Neural progenitor cell (in vitro differentiated cells): ENCODE data around the gene ARL6IP1. TPM values are rescaled to one million over a fixed set of nuclear protein-coding genes. Genes with fewer than 3 reads are reported as not detected.
A peak's percentile ranks its signal among the peaks of the same experiment; 100 is the strongest.

Experiments
- DNase-seq: peaks from one replicate; pipeline ENCODE4 v3.0.0-alpha.2; 2016; ENCODE audit warnings: low spot score
- H2AFZ ChIP-seq: fragments of 200-600 bp; sonication (generic); replicated peaks from 2 replicates; pipeline ENCODE4 v1.6.1; 2016; ENCODE audit warnings: antibody characterized with exemption
- H3F3A ChIP-seq: fragments of 200-600 bp; sonication (generic); 2 replicates; pipeline ENCODE4 v1.6.1; 2016; ENCODE audit warnings: antibody characterized with exemption, low read depth
- H3K27ac ChIP-seq: fragments of 200-600 bp; sonication (generic); 2 replicates; pipeline ENCODE4 v1.5.1; 2016; ENCODE audit warnings: mild to moderate bottlenecking
- H3K27me3 ChIP-seq: fragments of 200-600 bp; sonication (generic); 2 replicates; pipeline ENCODE4 v1.6.1; 2016; ENCODE audit warnings: mild to moderate bottlenecking, moderate library complexity
- H3K36me3 ChIP-seq: fragments of 200-600 bp; sonication (generic); 2 replicates; pipeline ENCODE4 v1.5.1; 2016
- H3K4me1 ChIP-seq: fragments of 200-600 bp; sonication (generic); 2 replicates; pipeline ENCODE4 v1.6.1; 2016; ENCODE audit warnings: mixed run types
- H3K4me2 ChIP-seq: fragments of 200-600 bp; sonication (generic); 2 replicates; pipeline ENCODE4 v1.6.1; 2016
- H3K4me3 ChIP-seq: fragments of 200-600 bp; sonication (generic); 2 replicates; pipeline ENCODE4 v1.5.1; 2016
- H3K79me2 ChIP-seq: fragments of 200-600 bp; sonication (generic); 2 replicates; pipeline ENCODE4 v1.6.1; 2016; ENCODE audit warnings: low read depth
- H3K9ac ChIP-seq: fragments of 200-600 bp; sonication (generic); 2 replicates; pipeline ENCODE4 v1.6.1; 2016
- H3K9me3 ChIP-seq: fragments of 200-600 bp; sonication (generic); 2 replicates; pipeline ENCODE4 v1.5.1; 2016; ENCODE audit warnings: low read depth
- H4K20me1 ChIP-seq: fragments of 200-600 bp; sonication (generic); 2 replicates; pipeline ENCODE4 v1.6.1; 2016; ENCODE audit warnings: low read depth
- H3K27ac Mint-ChIP-seq: 3 replicates; pipeline ENCODE4 v1.8.0; 2021; ENCODE audit warnings: mixed read lengths
- H3K27me3 Mint-ChIP-seq: 2 replicates; pipeline ENCODE4 v1.8.0; 2022; ENCODE audit warnings: low read depth, mild to moderate bottlenecking, inconsistent platforms, moderate library complexity, mixed read lengths; ENCODE audit not compliant: insufficient read depth
- H3K36me3 Mint-ChIP-seq: 3 replicates; pipeline ENCODE4 v1.8.0; 2021; ENCODE audit warnings: mixed read lengths
- H3K4me1 Mint-ChIP-seq: 3 replicates; pipeline ENCODE4 v1.8.0; 2021; ENCODE audit warnings: mixed read lengths
- H3K4me3 Mint-ChIP-seq: 3 replicates; pipeline ENCODE4 v1.8.0; 2021; ENCODE audit warnings: mild to moderate bottlenecking, moderate library complexity, mixed read lengths
- H3K9me3 Mint-ChIP-seq: 3 replicates; pipeline ENCODE4 v1.8.0; 2020; ENCODE audit warnings: mixed read lengths
- EZH2 ChIP-seq: fragments of 200-600 bp; sonication (generic); IDR thresholded peaks from 2 replicates; pipeline ENCODE4 v1.6.1; 2017; ENCODE audit warnings: antibody characterized with exemption, mild to moderate bottlenecking, moderate library complexity
- EZH2phosphoT487 ChIP-seq: fragments of 200-600 bp; sonication (generic); IDR thresholded peaks from 2 replicates; pipeline ENCODE4 v1.6.1; 2017; ENCODE audit warnings: antibody characterized with exemption
- total RNA-seq: library from RNA; depleted of rRNA; stranded (reverse); fragments of >200 nt; gene quantifications from 2 replicates; pipeline ENCODE4 v1.2.3, GENCODE V29; 2015; ENCODE audit warnings: low replicate concordance
- TF ChIP-seq, protein P1 (sequence below): fragments of 200-600 bp; sonication (generic); IDR thresholded peaks from 2 replicates; pipeline ENCODE4 v1.5.1; 2017; ENCODE audit warnings: antibody characterized with exemption, mild to moderate bottlenecking

Gene ARL6IP1
- total RNA-seq, 1 donor from 2014 or later = 813 TPM

DNA sequence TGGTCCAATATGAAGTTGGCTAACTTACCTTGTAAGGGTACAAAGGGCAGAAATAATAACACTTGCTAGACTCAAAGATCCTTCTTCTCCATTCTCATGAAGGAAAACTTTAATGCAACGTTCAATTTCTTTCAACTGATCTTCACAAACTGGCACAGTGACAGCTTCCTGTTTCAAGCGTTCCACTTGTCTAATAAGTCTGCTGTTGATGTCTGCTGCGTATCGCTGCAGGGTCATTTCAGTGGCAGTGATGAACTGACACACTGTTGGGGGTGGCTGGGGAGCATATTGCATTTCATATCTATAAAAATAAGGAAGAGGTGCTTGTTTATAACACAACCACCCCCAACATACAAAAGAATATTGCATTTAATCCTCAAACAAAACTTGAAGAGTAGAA is 33.5 kb upstream of the ARL6IP1 start:
- peaks cover 45% of the 10 kb centered on the region for H3K36me3 ChIP-seq
- Mint-ChIP-seq H3K36me3 (peaks cover 55% of the 10 kb centered on the region), H3K4me1 (peaks cover 17% of the 10 kb centered on the region)

DNA sequence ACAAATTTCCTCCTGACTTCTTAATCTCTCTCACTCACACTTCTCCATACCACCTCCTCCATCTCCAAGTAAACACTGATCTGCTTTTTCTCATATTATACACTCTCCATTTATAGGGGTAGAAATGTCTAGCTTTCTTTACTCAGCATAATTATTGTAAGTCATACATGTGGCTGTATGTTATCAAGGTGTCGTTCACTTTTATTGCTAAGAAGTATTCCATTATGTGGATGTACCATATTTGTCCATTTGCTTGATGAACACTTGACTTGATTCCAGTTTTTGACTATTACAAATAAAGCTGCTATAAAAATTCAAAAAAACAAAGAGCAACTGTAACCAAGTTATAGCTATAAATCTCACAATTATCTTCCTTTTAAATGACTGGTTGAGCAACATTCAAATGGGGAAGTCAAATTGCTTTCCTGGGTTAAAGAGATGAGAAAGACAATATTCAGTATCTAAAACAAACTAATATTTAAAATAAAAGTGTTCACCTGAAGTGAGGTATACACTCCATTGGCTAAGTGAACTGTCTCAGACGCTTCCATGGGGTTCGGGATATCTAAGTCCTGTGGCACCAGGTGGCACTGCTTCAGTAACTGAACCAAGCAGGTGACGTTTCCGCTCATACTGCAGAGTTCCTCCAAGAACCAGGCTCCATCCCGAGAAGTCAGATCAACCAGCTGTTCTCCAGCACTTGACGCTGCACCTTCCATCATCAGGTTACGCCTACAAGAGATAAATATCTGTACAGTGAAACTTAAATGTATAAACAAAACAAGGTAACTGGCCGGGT is 32.6 kb upstream of the ARL6IP1 start:
- Mint-ChIP-seq H3K27me3 (no peaks in the 10 kb centered on the region), H3K4me1 (peaks cover 17% of the 10 kb centered on the region), H3K27ac (no peak overlapping the region), H3K9me3 (no peaks in the 10 kb centered on the region), H3K4me3 (no peak overlapping the region), H3K36me3 (peaks cover 57% of the 10 kb centered on the region)
- Histone ChIP-seq H3K4me2 (no peak overlapping the region), H4K20me1 (peaks cover 13% of the 10 kb centered on the region), H3K9me3 (no peaks in the 10 kb centered on the region), H3K27ac (no peak overlapping the region), H3K27me3 (no peaks in the 10 kb centered on the region), H3K4me3 (no peak overlapping the region), H3K36me3 (peaks cover 44% of the 10 kb centered on the region), H3K4me1 (peaks cover 15% of the 10 kb centered on the region), H3K79me2 (no peaks in the 10 kb centered on the region), H3F3A (peaks cover 28% of the 10 kb centered on the region), H2AFZ (no peak overlapping the region), H3K9ac (no peak overlapping the region)
- no peak for DNase-seq
- TF ChIP-seq, protein P1, sequence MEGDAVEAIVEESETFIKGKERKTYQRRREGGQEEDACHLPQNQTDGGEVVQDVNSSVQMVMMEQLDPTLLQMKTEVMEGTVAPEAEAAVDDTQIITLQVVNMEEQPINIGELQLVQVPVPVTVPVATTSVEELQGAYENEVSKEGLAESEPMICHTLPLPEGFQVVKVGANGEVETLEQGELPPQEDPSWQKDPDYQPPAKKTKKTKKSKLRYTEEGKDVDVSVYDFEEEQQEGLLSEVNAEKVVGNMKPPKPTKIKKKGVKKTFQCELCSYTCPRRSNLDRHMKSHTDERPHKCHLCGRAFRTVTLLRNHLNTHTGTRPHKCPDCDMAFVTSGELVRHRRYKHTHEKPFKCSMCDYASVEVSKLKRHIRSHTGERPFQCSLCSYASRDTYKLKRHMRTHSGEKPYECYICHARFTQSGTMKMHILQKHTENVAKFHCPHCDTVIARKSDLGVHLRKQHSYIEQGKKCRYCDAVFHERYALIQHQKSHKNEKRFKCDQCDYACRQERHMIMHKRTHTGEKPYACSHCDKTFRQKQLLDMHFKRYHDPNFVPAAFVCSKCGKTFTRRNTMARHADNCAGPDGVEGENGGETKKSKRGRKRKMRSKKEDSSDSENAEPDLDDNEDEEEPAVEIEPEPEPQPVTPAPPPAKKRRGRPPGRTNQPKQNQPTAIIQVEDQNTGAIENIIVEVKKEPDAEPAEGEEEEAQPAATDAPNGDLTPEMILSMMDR = no peak
- TF ChIP-seq EZH2phosphoT487 (no peak), EZH2 (no peak)

More for the DNA sequence above, 33.5 kb upstream of the ARL6IP1 start:
- Histone ChIP-seq H3K9me3 (no peaks in the 10 kb centered on the region), H3K79me2 (no peaks in the 10 kb centered on the region), H4K20me1 (peaks cover 13% of the 10 kb centered on the region), H2AFZ (no peak overlapping the region), H3K4me1 (peaks cover 15% of the 10 kb centered on the region), H3F3A (peaks cover 26% of the 10 kb centered on the region), H3K27ac (no peak overlapping the region), H3K4me3 (no peak overlapping the region), H3K9ac (no peak overlapping the region), H3K4me2 (no peak overlapping the region), H3K27me3 (no peaks in the 10 kb centered on the region)
- no peak for DNase-seq
- H3K27ac Mint-ChIP-seq = no peak overlapping the region
- H3K9me3 Mint-ChIP-seq = no peaks in the 10 kb centered on the region
- TF ChIP-seq EZH2phosphoT487 (no peak), EZH2 (no peak)
- TF ChIP-seq, protein P1 = no peak
- no peak overlapping the region for H3K4me3 Mint-ChIP-seq
- no peaks in the 10 kb centered on the region for H3K27me3 Mint-ChIP-seq

DNA sequence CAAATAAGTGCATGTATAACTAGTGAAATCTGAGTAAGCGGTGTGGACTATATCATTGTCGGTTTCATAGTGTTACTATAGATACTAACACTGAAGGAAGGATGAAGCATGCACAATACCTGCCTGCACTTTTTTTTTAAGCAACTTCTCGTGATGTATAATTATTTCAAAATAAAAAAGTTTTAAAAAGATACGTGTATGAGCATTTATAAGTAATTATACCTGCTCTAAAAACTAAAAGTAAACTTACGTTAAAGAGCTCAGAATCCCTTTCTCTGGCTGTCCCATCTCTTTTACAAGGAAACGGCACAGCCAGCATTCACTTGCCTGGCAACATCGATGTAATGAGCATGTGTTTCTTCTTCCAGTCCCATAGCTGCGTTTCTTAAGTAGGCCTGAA is 31.3 kb upstream of the ARL6IP1 start:
- Histone ChIP-seq H3K4me1 (peaks cover 15% of the 10 kb centered on the region), H3F3A (peaks cover 28% of the 10 kb centered on the region), H3K9ac (no peak overlapping the region), H3K27ac (peak overlapping the region; percentile 91), H3K9me3 (no peaks in the 10 kb centered on the region), H3K4me3 (no peak overlapping the region), H3K79me2 (no peaks in the 10 kb centered on the region), H3K27me3 (no peaks in the 10 kb centered on the region), H4K20me1 (peaks cover 13% of the 10 kb centered on the region), H2AFZ (no peak overlapping the region), H3K36me3 (peaks cover 38% of the 10 kb centered on the region), H3K4me2 (peak overlapping the region; percentile 62)
- TF ChIP-seq EZH2 (no peak), EZH2phosphoT487 (no peak)
- TF ChIP-seq, protein P1 = no peak
- Mint-ChIP-seq H3K27ac (no peak overlapping the region), H3K36me3 (peaks cover 53% of the 10 kb centered on the region), H3K9me3 (no peaks in the 10 kb centered on the region), H3K27me3 (no peaks in the 10 kb centered on the region), H3K4me3 (no peak overlapping the region), H3K4me1 (peaks cover 17% of the 10 kb centered on the region)
- DNase-seq = peak; percentile 10
